Calu3 (cell line): ENCODE measurements around the gene DHFR. TPM values are rescaled to one million over a fixed set of nuclear protein-coding genes. Genes with fewer than 3 reads are reported as not detected.

Source experiments
- BruUV-seq: library from RNA; stranded (reverse); fragments of 400-500 nt; replicated peaks from 2 replicates; lab custom pipeline; 2021; lab: Mats Ljungman, UMichigan
- CTCF ChIA-PET: fragments of 300-600 bp; sonication (Branson Sonifier 250); formaldehyde crosslinking; loops from one replicate; lab custom pipeline; 2022; ENCODE audit warnings: antibody characterized with exemption; lab: Charles Lee
- DNase-seq: peaks from one replicate; pipeline ENCODE4 v3.0.0; 2022
- H3K27ac Mint-ChIP-seq: one replicate; pipeline ENCODE4 v1.8.0; 2022; ENCODE audit warnings: mixed read lengths; ENCODE audit not compliant: unreplicated experiment
- H3K27me3 Mint-ChIP-seq: one replicate; pipeline ENCODE4 v1.8.0; 2022; ENCODE audit warnings: mixed read lengths; ENCODE audit not compliant: unreplicated experiment
- H3K36me3 Mint-ChIP-seq: one replicate; pipeline ENCODE4 v1.8.0; 2022; ENCODE audit warnings: mild to moderate bottlenecking, moderate library complexity, mixed read lengths; ENCODE audit not compliant: insufficient read depth, unreplicated experiment
- H3K4me1 Mint-ChIP-seq: one replicate; pipeline ENCODE4 v1.8.0; 2022; ENCODE audit warnings: mild to moderate bottlenecking, low read depth, mixed read lengths; ENCODE audit not compliant: unreplicated experiment
- H3K4me3 Mint-ChIP-seq: one replicate; pipeline ENCODE4 v1.8.0; 2022; ENCODE audit warnings: mild to moderate bottlenecking, low read depth, moderate library complexity, mixed read lengths; ENCODE audit not compliant: unreplicated experiment
- H3K9me3 Mint-ChIP-seq: one replicate; pipeline ENCODE4 v1.8.0; 2022; ENCODE audit warnings: low read depth, mixed read lengths; ENCODE audit not compliant: unreplicated experiment
- intact Hi-C: fragments of 100-400 bp; cut with micrococcal nuclease; formaldehyde crosslinking; loops from one replicate; pipeline ENCODE4 v1.10.0; 2022; ENCODE audit not compliant: unreplicated experiment
- total RNA-seq: library from RNA; stranded (reverse); gene quantifications from 2 replicates; pipeline ENCODE4 v1.2.3, GENCODE V29; 2022
- TF ChIP-seq, protein P1 (sequence below): fragments of 200-600 bp; IDR thresholded peaks from one replicate; pipeline ENCODE4 v1.8.0; 2022; ENCODE audit warnings: antibody characterized with exemption; ENCODE audit not compliant: unreplicated experiment

Gene DHFR
- total RNA-seq, 1 experiment from 2014 or later: 58.0 TPM

DNA sequence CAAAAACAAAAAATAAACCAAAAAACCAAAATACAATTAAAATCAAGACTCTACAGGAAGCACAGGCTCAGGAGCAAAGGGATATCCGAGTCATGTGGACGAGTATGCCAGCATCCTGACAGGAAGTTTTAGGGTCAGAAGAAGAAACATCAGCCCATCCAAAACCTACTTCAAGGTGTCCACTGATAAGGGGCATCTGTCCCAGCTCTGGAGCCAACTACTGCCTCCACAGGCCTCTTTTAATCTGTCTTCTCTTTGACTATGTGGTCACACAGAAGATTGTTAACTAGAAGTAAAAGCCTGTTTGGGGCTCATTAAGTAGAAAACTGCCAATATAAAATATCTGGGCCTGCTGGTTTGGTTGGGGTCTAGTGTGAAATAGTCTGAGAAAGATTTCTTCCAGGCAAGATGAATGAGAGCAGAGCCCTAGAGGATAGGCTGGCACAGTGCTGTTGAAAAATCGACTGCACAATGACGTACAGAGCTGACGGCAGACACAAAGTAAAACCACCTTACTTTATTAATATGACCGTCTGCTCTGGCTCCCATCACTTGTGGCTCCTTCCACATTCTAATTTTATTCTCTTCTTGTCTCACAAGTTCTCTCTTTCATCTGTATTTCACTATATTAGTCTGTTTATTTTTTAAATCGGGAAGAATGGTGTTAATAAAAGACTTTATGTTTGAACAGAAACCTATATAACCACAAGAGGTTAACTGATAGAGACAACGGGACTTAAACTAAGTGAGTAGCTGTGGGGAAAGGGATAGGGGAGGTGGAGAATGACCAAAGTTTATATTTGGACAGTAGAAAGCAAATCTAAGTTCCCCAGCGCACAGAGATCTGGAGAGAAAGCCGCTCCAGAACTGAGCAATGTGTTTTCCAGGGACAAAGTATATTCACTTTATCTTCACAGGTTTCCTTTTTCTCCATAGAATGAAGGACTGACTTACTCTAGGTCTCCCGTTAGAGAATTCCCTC is 23.2 kb downstream of the DHFR start:
- Mint-ChIP-seq H3K4me3 (no peak overlapping the region), H3K27ac (no peak overlapping the region), H3K27me3 (no peaks in the 10 kb centered on the region), H3K36me3 (peaks cover 11% of the 10 kb centered on the region), H3K9me3 (no peaks in the 10 kb centered on the region), H3K4me1 (no peaks in the 10 kb centered on the region)
- TF ChIP-seq, protein P1, sequence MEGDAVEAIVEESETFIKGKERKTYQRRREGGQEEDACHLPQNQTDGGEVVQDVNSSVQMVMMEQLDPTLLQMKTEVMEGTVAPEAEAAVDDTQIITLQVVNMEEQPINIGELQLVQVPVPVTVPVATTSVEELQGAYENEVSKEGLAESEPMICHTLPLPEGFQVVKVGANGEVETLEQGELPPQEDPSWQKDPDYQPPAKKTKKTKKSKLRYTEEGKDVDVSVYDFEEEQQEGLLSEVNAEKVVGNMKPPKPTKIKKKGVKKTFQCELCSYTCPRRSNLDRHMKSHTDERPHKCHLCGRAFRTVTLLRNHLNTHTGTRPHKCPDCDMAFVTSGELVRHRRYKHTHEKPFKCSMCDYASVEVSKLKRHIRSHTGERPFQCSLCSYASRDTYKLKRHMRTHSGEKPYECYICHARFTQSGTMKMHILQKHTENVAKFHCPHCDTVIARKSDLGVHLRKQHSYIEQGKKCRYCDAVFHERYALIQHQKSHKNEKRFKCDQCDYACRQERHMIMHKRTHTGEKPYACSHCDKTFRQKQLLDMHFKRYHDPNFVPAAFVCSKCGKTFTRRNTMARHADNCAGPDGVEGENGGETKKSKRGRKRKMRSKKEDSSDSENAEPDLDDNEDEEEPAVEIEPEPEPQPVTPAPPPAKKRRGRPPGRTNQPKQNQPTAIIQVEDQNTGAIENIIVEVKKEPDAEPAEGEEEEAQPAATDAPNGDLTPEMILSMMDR: no peak
- no TSS peak for BruUV-seq
- no peak for DNase-seq
- intact Hi-C loops: no loop called here
- CTCF ChIA-PET: no interaction called here

DNA sequence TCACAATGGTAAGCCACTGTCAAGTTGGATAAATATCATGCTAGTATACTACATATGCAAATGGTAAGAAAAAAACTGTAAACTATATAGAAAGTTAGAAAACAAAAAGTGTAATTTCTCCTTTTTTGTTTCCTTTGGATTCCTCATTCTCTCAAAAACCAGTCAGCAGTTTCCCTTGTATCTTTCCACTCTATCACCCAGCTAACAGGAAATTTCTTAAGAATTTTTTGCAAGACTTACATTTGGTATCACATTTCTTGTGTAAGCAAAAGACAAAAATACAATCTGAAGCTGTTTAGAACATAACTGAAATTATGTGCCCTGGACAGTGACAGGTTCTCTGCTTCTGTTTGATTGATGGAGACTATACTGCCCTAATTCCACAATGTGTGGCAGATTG is 25.5 kb downstream of the DHFR start:
- H3K36me3 Mint-ChIP-seq: peaks cover 7% of the 10 kb centered on the region
- H3K27me3 Mint-ChIP-seq: no peaks in the 10 kb centered on the region
- no peaks in the 10 kb centered on the region for H3K4me1 Mint-ChIP-seq
- H3K4me3 Mint-ChIP-seq: no peak overlapping the region
- intact Hi-C loops: no loop called here
- no peaks in the 10 kb centered on the region for H3K9me3 Mint-ChIP-seq
- TF ChIP-seq, protein P1: no peak
- no TSS peak for BruUV-seq
- CTCF ChIA-PET: no interaction called here
- H3K27ac Mint-ChIP-seq: no peak overlapping the region
- DNase-seq: no peak

DNA sequence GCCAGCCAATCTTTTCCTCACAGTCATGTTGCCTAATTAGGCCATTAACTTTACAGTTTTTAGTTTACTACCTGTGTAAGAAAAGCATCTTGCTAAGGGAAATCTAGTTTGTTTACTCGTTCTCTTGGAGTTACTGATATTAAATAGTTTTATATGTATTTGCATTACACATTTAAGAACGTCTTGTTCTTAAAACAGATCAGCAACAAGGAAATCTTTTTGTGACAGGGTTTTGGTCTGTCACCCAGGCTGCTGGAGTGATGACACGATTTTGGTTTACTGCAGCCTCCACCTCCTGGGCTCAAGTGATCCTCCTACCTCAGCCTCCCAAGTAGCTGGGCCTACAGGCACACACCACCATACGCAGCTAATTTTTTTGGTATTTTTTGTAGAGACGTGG is 29.6 kb downstream of the DHFR start:
- DNase-seq: no peak
- BruUV-seq: no TSS peak
- no peaks in the 10 kb centered on the region for H3K9me3 Mint-ChIP-seq
- TF ChIP-seq, protein P1: no peak
- H3K27ac Mint-ChIP-seq: no peak overlapping the region
- H3K4me1 Mint-ChIP-seq: peaks cover 6% of the 10 kb centered on the region
- peaks cover 7% of the 10 kb centered on the region for H3K36me3 Mint-ChIP-seq
- CTCF ChIA-PET: no interaction called here
- intact Hi-C loops: no loop called here
- no peaks in the 10 kb centered on the region for H3K27me3 Mint-ChIP-seq
- no peak overlapping the region for H3K4me3 Mint-ChIP-seq

DNA sequence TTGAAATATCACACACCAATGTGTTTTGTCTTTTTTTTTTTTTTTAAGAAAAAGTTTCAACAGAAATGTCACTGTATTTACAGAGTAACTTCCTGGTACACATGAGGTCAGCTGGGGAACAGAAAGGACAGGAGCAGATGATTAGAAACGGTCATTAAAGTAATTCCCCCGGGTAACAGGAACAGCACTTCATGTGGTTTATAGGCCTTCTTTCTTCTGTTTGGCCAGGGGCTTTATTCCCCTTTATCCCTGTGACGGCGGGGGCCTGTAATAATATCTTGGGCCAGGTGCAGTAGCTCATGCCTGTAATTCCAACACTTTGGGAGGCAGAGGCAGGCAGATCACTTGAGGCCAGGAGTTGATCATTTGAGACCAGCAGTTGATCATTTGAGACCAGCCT is 30.8 kb downstream of the DHFR start:
- Mint-ChIP-seq H3K9me3 (no peaks in the 10 kb centered on the region), H3K4me1 (peaks cover 6% of the 10 kb centered on the region), H3K36me3 (no peaks in the 10 kb centered on the region), H3K27me3 (no peaks in the 10 kb centered on the region), H3K27ac (no peak overlapping the region), H3K4me3 (no peak overlapping the region)
- no peak for DNase-seq
- CTCF ChIA-PET: no interaction called here
- no TSS peak for BruUV-seq
- intact Hi-C loops: no loop called here
- TF ChIP-seq, protein P1: no peak
